Measurements from ENCODE around the gene SPOUT1. TPM values are rescaled to one million over a fixed set of nuclear protein-coding genes. Genes with fewer than 3 reads are reported as not detected.

SPOUT1 gene
- total RNA-seq, 1 donor from 2014 or later, result 19.5 TPM

GRCh38 chr9:128862401-128862851 is 32.8 kb upstream of the SPOUT1 start:
- Histone ChIP-seq H3K36me3 (ENCODE audit: insufficient read depth, low read length) (no peaks in the 10 kb centered on the region), H3K9me3 (ENCODE audit: insufficient read depth, low read depth, low read length) (no peaks in the 10 kb centered on the region), H3K79me2 (ENCODE audit: insufficient read depth, low read length) (no peaks in the 10 kb centered on the region), H3K27ac (ENCODE audit: low read depth, low read length) (no peak overlapping the region), H4K20me1 (ENCODE audit: insufficient read depth, low read length) (no peaks in the 10 kb centered on the region), H3K4me2 (ENCODE audit: low read length) (no peak overlapping the region), H3K27me3 (ENCODE audit: insufficient read depth, low read length) (no peaks in the 10 kb centered on the region), H2AFZ (ENCODE audit: low read depth, low read length) (no peak overlapping the region), H3K4me1 (ENCODE audit: insufficient read depth, low read length) (no peaks in the 10 kb centered on the region), H3K4me3 (ENCODE audit: insufficient read depth, low read depth, low read length) (no peak overlapping the region), H3K9ac (ENCODE audit: low read length) (no peak overlapping the region)
- Mint-ChIP-seq H3K4me1 (ENCODE audit: low read depth, unreplicated experiment) (peaks cover 3% of the 10 kb centered on the region), H3K27ac (ENCODE audit: unreplicated experiment) (no peak overlapping the region), H3K9me3 (ENCODE audit: unreplicated experiment) (no peaks in the 10 kb centered on the region), H3K36me3 (ENCODE audit: low read depth, unreplicated experiment) (no peaks in the 10 kb centered on the region), H3K4me3 (ENCODE audit: unreplicated experiment) (no peak overlapping the region), H3K27me3 (ENCODE audit: low read depth, unreplicated experiment) (no peaks in the 10 kb centered on the region)
- TF ChIP-seq CTCF (IDR thresholded peaks at IDR 0.05; ENCODE audit: insufficient read depth, low read depth, low read length) (no peak), EZH2 (IDR thresholded peaks at IDR 0.05; ENCODE audit: insufficient read depth, low read length) (no peak)
- DNase-seq (ENCODE audit: low read depth) (no peak), FAIRE-seq (no peak)

- FAIRE-seq (no peak), DNase-seq (ENCODE audit: low read depth) (no peak)
- H3K4me3 Mint-ChIP-seq (ENCODE audit: unreplicated experiment), result no peak overlapping the region
Observed at GRCh38 chr9:128861501-128861900, 31.9 kb upstream of the SPOUT1 start.

More at GRCh38 chr9:128861501-128861900, 31.9 kb upstream of the SPOUT1 start:
- Histone ChIP-seq H2AFZ (ENCODE audit: low read depth, low read length) (no peak overlapping the region), H3K27me3 (ENCODE audit: insufficient read depth, low read length) (no peaks in the 10 kb centered on the region), H3K4me1 (ENCODE audit: insufficient read depth, low read length) (no peaks in the 10 kb centered on the region), H4K20me1 (ENCODE audit: insufficient read depth, low read length) (no peaks in the 10 kb centered on the region), H3K9ac (ENCODE audit: low read length) (no peak overlapping the region), H3K27ac (ENCODE audit: low read depth, low read length) (no peak overlapping the region), H3K9me3 (ENCODE audit: insufficient read depth, low read depth, low read length) (no peaks in the 10 kb centered on the region), H3K4me3 (ENCODE audit: insufficient read depth, low read depth, low read length) (no peak overlapping the region), H3K36me3 (ENCODE audit: insufficient read depth, low read length) (no peaks in the 10 kb centered on the region), H3K79me2 (ENCODE audit: insufficient read depth, low read length) (no peaks in the 10 kb centered on the region), H3K4me2 (ENCODE audit: low read length) (no peak overlapping the region)
- Mint-ChIP-seq H3K27ac (ENCODE audit: unreplicated experiment) (no peak overlapping the region), H3K36me3 (ENCODE audit: low read depth, unreplicated experiment) (peaks cover 2% of the 10 kb centered on the region), H3K27me3 (ENCODE audit: low read depth, unreplicated experiment) (no peaks in the 10 kb centered on the region), H3K4me1 (ENCODE audit: low read depth, unreplicated experiment) (peaks cover 3% of the 10 kb centered on the region), H3K9me3 (ENCODE audit: unreplicated experiment) (no peaks in the 10 kb centered on the region)
- TF ChIP-seq EZH2 (IDR thresholded peaks at IDR 0.05; ENCODE audit: insufficient read depth, low read length) (no peak), CTCF (IDR thresholded peaks at IDR 0.05; ENCODE audit: insufficient read depth, low read depth, low read length) (no peak)

All from astrocyte (in vitro differentiated cells and primary cell).